Erythroblast (primary cell): ENCODE data around the gene CARD8.

Experiments
- GATA1 ChIP-seq: IDR thresholded peaks from 2 replicates; pipeline ENCODE4 v1.6.1; 2011; ENCODE audit warnings: low read depth, mild to moderate bottlenecking, control low read depth, low read length, moderate library complexity
- POLR2A ChIP-seq: IDR thresholded peaks from 2 replicates; pipeline ENCODE4 v1.6.1; 2011; ENCODE audit warnings: mild to moderate bottlenecking, low read length

DNA sequence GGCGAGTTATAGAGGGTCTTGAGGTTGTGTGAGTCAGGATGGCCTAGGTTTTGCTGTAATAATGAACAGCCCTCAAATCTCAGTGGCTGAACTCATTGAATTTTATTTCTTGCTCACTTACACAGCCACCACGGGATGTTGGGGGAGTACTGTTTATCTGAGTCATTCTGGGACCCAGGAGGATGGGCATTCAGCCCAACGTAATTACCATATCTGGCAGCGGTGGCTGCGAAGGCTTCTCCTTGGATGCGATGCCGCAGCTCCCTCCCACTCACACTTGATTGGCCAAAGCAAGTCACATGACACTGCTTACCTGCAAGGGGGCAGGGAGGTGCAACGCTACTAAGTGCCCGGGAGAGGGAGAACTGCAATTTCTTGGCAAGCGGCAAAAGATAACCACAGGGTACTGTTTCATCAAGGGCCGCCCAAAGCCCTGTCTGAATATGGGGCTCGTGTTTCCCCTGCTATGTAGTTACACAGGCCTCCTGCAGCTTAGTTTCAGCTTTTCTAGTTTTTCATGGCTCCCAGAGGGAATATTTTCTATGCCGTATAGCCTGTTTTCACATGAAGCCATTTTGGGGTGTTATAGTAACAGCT lies 65.3 kb downstream of the CARD8 start:
- TF ChIP-seq POLR2A, result no peak
- no peak for TF ChIP-seq GATA1
